Activated T-helper 1 cell treated with anti-CD3 and anti-CD28 coated beads, Interleukin-12 subunit alpha, Interleukin-12 subunit beta, Interleukin-2, Interleukin-4 antibody, amounts not matched to agents 30 ng/mL and 10 ng/mL and 1 ng/mL, durations not matched to agents 14 hours and 24 hours and 36 hours (primary cell): Measurements from ENCODE around the gene NXPH4. TPM values are rescaled to one million over a fixed set of nuclear protein-coding genes. Genes with fewer than 3 reads are reported as not detected.

ENCODE experiments used
- DNase-seq: peaks from one replicate; pipeline ENCODE4 v3.0.0; 2021; ENCODE audit warnings: low spot score
- H3K27ac Mint-ChIP-seq: one replicate; pipeline ENCODE4 v1.8.0; 2021; ENCODE audit warnings: mild to moderate bottlenecking, mixed read lengths
- H3K27me3 Mint-ChIP-seq: one replicate; pipeline ENCODE4 v1.8.0; 2022; ENCODE audit warnings: mild to moderate bottlenecking, moderate library complexity, mixed read lengths; ENCODE audit not compliant: insufficient read depth
- H3K36me3 Mint-ChIP-seq: one replicate; pipeline ENCODE4 v1.8.0; 2021; ENCODE audit warnings: low read depth, mixed read lengths
- H3K4me1 Mint-ChIP-seq: one replicate; pipeline ENCODE4 v1.8.0; 2021; ENCODE audit warnings: low read depth, mixed read lengths
- H3K4me3 Mint-ChIP-seq: one replicate; pipeline ENCODE4 v1.8.0; 2021; ENCODE audit warnings: mild to moderate bottlenecking, moderate library complexity, mixed read lengths
- H3K9me3 Mint-ChIP-seq: one replicate; pipeline ENCODE4 v1.8.0; 2021; ENCODE audit warnings: mixed read lengths
- intact Hi-C: fragments of 100-400 bp; cut with micrococcal nuclease; formaldehyde crosslinking; loops from one replicate; pipeline ENCODE4 v1.15.1; 2024
- total RNA-seq: library from RNA; stranded (reverse); gene quantifications from 2 replicates; pipeline ENCODE4 v1.2.3, GENCODE V29; 2022

NXPH4 gene
- total RNA-seq, 1 donor from 2014 or later = 0.36 TPM

DNA sequence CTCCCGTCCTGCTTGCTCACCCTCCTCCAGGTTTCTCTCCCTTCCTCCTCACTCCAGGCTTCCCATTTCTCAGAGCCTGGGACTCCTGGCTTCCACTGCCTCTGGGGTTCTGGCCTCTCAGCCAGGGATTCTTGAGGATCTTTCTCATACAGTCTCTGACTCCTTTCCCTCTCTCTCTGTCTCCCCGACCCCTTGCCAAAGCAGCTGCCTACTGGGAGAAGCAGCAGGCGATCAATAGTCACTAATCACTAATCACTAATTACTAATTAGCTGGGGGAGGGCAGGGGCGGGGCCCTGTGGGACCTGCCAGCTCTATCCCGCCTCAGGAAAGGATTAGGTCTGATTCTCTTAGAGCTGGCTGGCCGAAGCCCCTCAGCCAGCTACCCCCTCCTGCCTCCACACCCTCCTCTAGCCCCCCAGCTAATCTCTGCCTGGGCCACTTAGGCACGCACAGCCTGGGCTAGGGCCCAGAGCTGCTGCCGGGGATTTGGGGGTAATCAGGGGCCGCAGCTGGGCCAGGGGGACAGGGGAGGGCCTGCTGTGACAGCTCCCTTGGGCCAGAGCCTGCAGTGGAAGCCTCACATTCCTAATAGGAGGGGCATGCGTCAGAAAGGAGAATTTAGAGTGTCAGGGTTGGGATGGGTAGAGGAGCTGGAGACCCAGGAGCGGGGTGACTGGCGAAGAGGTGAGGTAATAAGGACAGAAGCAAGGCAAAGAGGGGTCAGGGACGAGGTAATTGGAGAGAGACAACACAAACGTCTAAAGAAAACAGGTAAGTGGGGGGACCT lies 2.8 kb downstream of the NXPH4 start:
- intact Hi-C loops = no loop called here
- Mint-ChIP-seq H3K36me3 (peaks cover 6% of the 10 kb centered on the region), H3K27ac (no peak overlapping the region), H3K9me3 (no peaks in the 10 kb centered on the region), H3K27me3 (peaks cover 83% of the 10 kb centered on the region), H3K4me1 (peaks cover 42% of the 10 kb centered on the region), H3K4me3 (no peak overlapping the region)
- DNase-seq = no peak

DNA sequence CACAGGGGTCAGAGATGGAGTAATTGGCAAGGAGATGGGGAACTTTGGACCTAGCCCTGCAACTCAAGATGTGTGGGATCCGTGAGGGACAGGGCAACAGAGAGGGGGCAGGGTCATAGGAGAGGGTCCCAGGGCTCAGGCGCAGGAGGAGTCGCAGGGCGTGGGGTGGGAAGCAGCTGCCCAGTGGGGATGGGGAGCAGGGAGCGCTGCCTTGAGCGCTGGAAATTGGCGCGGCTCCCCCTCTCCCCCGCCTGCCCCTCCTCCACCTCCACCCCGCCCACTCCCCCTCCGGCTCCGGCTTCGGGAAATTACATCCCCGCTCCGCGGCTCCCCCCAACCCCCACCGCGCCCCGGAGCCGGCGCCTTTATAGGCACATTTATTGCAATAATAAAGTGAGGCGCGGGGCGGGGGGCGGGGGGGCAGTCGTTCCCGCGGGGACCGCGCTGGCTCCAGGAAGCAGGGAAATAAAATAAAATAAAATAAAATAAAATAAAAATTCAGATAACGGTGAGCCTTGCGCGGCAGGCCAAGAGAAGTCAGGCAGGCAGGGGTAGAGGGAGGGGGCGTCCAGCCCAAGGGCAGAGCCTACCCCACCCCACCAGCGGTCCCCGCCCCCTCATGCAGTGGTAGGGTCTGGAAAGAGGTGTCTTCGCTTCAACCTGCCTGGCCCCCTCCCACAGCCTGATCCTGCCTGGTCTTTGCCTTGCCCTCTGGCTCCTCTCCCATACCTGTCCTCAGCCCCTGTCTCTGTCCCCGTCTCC lies 3.6 kb downstream of the NXPH4 start:
- no peaks in the 10 kb centered on the region for H3K9me3 Mint-ChIP-seq
- no peak for DNase-seq
- peaks cover 6% of the 10 kb centered on the region for H3K36me3 Mint-ChIP-seq
- H3K27me3 Mint-ChIP-seq = peaks cover 78% of the 10 kb centered on the region
- H3K4me1 Mint-ChIP-seq = peaks cover 40% of the 10 kb centered on the region
- intact Hi-C loops = no loop called here
- no peak overlapping the region for H3K4me3 Mint-ChIP-seq
- H3K27ac Mint-ChIP-seq = no peak overlapping the region

DNA sequence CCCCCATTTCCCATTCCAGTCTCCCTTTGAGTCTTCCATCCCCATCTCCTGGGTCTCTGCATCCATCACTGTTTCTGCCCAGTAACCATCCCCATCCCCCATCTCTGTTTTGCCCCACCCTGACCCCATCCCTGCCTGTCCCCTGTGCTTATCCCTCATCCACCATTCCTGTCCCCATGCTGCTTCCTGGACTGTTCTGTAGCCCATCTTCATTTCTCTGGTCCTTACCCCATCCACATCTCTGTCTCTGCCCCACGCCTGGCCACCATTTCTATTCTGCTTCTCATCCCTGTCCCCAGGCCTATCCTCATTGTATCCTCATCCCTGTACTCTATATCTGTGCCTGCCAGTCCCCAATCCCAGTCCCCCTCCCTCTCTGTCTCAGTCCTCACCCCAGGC lies 4.2 kb downstream of the NXPH4 start:
- intact Hi-C loops = no loop called here
- H3K4me1 Mint-ChIP-seq = peaks cover 38% of the 10 kb centered on the region
- peaks cover 76% of the 10 kb centered on the region for H3K27me3 Mint-ChIP-seq
- H3K27ac Mint-ChIP-seq = no peak overlapping the region
- DNase-seq = no peak
- peak overlapping the region; percentile 2 for H3K4me3 Mint-ChIP-seq
- H3K9me3 Mint-ChIP-seq = no peaks in the 10 kb centered on the region
- H3K36me3 Mint-ChIP-seq = peaks cover 6% of the 10 kb centered on the region

DNA sequence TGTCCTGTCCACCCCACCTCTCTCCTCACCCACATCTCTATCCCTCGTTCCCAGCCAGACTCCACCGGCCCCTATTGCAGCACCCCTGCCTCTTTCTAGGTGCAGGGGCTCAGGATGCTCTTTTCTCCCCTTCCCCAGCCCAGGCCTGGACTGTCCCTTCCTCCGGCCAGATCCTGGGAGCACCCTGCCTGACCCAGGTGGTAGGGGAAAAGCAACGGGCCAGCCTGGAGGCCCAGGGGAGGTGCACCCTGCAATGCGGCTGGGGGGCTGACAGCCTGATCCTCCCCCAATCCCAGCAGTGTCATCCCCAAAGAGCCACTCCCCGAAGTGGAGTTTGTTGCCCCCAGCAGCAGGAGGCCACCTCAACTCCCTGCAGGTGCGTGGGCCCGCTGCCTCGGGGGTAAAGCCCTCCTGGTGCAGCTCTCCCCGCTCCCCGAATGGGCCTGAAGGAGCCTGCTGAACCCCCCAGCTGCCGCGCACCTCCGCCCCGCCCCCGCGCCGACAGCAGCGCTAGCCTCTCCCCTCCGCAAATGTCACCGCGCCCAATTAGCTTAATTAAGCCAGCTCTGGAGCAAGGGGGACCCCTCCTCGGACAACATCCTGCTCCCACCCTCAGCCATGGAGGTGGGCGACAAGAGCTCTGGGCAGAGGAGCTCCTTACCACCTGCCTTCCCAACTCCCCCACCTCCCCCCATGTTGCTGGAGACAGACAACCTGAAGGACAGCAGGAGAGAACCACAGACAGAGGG lies 4.7 kb downstream of the NXPH4 start:
- intact Hi-C loops = no loop called here
- Mint-ChIP-seq H3K9me3 (no peaks in the 10 kb centered on the region), H3K4me1 (peaks cover 41% of the 10 kb centered on the region), H3K27me3 (peaks cover 77% of the 10 kb centered on the region), H3K27ac (no peak overlapping the region), H3K4me3 (peak overlapping the region; percentile 2), H3K36me3 (peaks cover 6% of the 10 kb centered on the region)
- DNase-seq = no peak

DNA sequence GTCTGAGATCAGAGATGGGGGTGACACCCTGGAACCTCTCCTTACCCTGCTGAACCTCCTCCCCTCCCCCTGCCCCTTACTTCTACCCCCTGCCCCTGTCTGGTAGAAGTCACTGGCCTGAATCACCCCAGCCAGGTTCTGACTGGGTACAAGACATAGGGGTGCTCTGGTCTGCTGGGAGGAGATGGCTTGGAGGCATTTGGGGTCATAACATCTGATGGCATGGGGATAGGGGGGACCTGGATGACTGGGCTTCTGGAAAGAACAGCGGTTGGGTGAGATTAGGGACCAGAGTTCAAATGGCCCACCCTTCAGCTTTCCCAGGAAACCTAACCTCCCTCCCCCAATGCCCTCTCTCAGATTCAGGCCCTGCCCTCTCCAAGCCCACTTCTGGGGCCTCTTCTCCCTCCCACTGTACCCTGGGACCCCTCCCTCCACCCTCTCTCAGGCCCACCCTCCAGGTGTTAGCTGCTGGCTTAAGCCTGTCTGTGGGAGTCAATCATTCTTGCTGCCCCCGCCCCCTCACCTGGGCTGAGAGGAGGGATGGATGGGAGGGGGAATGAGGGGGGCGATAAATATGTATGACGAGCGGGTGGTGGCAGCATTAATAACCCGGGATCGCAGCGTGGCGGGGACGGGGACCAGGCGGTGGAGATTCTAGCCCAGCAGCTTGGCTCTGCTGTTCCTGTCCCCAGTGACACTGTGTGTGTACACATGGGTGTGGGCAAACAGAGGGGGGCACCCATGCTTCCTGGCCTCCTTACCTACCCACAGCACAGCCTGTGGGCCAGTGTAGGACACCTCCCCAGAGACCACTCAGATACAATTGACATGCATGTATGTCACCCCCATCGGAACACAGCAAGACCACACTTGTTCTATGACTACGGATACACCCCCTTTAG lies 5.9 kb downstream of the NXPH4 start:
- Mint-ChIP-seq H3K9me3 (no peaks in the 10 kb centered on the region), H3K27ac (no peak overlapping the region), H3K4me1 (peaks cover 46% of the 10 kb centered on the region), H3K36me3 (peaks cover 4% of the 10 kb centered on the region), H3K4me3 (no peak overlapping the region), H3K27me3 (peaks cover 82% of the 10 kb centered on the region)
- intact Hi-C loops = no loop called here
- DNase-seq = no peak

DNA sequence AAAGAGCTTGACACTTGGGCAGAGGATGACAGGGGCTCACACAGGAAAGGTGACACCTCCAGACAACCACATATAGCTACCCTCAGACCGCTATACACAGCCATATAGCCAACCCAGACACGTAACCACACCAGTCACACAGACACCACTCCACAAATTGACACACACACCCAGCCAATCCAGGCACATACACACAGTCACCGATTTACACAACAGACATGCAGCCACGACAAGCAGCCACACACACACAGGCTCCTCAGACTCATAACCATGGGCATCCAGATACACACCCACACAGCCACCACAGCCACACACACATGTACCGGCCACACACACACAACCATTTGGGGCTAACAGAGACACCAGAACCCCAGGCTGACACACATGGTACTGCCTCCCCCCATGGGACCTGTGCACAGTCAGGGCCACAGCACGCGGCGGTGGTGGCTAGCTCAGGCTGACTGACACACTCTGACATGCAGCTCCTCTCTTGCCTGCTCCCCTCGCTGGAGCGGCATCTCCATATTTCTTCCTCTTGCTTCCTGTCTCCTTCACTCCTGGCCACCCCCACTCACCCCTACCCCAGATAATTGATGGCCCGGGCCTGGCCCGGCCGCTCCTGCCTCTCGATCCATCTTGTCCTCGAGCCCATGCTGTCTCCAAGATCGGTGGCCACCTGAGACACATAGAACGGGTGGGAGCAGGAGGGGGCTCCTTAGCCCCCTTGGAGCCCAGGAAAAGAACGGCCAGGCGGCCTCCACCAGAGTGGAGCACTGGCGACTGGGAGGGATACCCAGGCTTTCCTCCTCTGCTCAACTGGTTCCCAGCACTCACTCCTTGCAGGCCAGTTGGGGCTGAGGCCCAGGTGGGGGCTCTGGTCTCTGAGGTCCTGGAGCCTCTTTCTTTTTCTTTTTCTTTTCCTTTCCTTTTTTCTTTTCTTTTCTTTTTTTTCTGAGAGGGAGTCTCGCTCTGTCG lies 6.9 kb downstream of the NXPH4 start:
- intact Hi-C loops = loop anchor here (2.0 kb wide), 1 partner anchor 15 kb away; no protein-coding TSS in a partner anchor
- peaks cover 73% of the 10 kb centered on the region for H3K27me3 Mint-ChIP-seq
- no peaks in the 10 kb centered on the region for H3K9me3 Mint-ChIP-seq
- DNase-seq = no peak
- peaks cover 4% of the 10 kb centered on the region for H3K36me3 Mint-ChIP-seq
- H3K4me3 Mint-ChIP-seq = no peak overlapping the region
- H3K4me1 Mint-ChIP-seq = peaks cover 48% of the 10 kb centered on the region
- no peak overlapping the region for H3K27ac Mint-ChIP-seq

DNA sequence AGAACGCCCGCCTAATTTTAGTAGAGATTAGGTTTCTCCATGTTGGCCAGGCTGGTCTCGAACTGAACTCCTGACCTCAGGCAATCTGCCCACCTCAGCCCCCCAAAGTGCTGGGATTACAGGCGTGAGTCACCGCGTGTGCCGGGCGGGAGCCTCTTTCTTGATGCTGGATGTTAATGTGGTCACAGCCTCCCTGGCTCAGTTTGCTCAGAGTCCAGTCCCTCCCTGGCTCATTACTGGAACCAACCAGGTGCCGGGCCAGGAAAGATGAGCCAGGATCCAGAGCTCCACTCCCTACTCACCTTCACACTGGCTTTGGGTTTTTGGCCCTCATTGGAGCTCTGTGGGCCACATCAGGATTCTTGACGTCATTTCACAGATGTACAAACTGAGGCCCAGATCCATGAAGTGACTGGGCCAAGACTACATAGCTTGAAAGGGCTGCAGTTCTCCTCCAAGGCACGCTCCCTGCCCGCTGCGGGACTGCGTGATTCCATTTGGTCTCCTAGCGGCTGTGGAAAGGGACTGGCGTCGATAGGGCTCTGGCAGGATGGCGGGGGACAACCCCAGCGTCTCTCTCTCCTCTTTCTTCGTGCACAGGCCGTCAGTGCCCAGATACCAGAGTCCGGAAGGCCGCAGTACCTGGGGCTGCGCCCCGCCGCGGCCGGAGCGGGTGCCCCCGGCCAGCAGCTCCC lies 7.8 kb downstream of the NXPH4 start:
- no peak for DNase-seq
- Mint-ChIP-seq H3K4me3 (no peak overlapping the region), H3K9me3 (no peaks in the 10 kb centered on the region), H3K36me3 (peaks cover 4% of the 10 kb centered on the region), H3K4me1 (peaks cover 57% of the 10 kb centered on the region), H3K27ac (no peak overlapping the region), H3K27me3 (peaks cover 63% of the 10 kb centered on the region)
- intact Hi-C loops = loop anchor here (2.0 kb wide), 1 partner anchor 14 kb away; no protein-coding TSS in a partner anchor

DNA sequence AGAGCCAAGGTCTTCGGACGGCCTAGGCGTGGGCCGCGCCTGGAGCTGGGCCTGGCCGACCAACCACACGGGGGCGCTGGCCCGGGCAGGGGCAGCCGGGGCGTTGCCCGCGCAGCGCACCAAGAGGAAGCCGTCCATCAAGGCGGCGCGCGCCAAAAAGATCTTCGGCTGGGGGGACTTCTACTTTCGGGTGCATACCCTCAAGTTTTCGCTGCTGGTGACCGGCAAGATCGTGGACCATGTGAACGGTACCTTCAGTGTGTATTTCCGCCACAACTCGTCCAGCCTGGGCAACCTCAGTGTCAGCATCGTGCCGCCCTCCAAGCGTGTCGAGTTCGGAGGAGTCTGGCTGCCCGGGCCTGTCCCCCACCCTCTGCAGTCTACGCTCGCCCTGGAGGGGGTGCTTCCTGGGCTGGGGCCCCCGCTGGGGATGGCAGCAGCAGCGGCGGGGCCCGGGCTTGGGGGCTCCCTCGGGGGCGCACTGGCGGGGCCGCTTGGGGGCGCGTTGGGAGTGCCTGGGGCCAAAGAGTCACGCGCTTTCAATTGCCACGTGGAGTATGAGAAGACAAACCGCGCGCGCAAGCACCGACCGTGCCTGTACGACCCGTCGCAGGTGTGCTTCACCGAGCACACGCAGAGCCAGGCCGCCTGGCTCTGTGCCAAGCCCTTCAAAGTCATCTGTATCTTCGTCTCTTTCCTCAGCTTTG lies 8.5 kb downstream of the NXPH4 start:
- Mint-ChIP-seq H3K27me3 (peaks cover 58% of the 10 kb centered on the region), H3K4me3 (peak overlapping the region; percentile 19), H3K9me3 (no peaks in the 10 kb centered on the region), H3K36me3 (peaks cover 4% of the 10 kb centered on the region), H3K27ac (peak overlapping the region; percentile 50), H3K4me1 (peaks cover 62% of the 10 kb centered on the region)
- DNase-seq = peak; percentile 53
- intact Hi-C loops = loop anchor here (2.0 to 5.0 kb wide), 2 partner anchors 14 to 138 kb away; partner anchors contain the start of gene NAB2

DNA sequence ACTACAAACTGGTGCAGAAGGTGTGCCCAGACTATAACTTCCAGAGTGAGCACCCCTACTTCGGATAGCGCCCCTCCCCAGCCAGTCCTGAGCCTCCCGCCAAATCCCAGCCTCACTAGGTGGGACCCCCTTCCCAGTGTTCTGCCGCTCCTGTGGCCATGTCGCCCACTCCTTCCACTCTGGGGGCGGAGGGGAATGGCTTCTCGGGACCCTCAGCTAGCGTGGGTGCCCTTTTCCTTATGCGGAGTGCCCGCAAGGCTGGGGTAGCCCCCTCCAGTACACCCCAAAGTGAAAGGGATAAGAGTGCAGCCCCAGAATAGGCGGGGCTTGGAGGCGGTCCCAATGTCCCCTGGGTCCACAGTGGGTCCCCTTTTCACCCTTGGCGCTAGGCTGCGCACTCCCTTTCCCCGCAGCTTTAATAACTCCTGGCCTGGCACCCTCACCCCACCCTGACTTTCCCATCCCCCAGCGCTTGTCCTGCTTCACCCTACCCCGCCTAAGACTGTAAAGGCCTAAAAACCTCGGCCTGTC lies 9.2 kb downstream of the NXPH4 start:
- no peak for DNase-seq
- intact Hi-C loops = loop anchor here (2.0 to 5.0 kb wide), 2 partner anchors 13 to 138 kb away; partner anchors contain the start of gene NAB2
- H3K4me1 Mint-ChIP-seq = peaks cover 66% of the 10 kb centered on the region
- peaks cover 54% of the 10 kb centered on the region for H3K27me3 Mint-ChIP-seq
- peaks cover 9% of the 10 kb centered on the region for H3K36me3 Mint-ChIP-seq
- H3K4me3 Mint-ChIP-seq = peak overlapping the region; percentile 19
- H3K27ac Mint-ChIP-seq = peak overlapping the region; percentile 45
- no peaks in the 10 kb centered on the region for H3K9me3 Mint-ChIP-seq

DNA sequence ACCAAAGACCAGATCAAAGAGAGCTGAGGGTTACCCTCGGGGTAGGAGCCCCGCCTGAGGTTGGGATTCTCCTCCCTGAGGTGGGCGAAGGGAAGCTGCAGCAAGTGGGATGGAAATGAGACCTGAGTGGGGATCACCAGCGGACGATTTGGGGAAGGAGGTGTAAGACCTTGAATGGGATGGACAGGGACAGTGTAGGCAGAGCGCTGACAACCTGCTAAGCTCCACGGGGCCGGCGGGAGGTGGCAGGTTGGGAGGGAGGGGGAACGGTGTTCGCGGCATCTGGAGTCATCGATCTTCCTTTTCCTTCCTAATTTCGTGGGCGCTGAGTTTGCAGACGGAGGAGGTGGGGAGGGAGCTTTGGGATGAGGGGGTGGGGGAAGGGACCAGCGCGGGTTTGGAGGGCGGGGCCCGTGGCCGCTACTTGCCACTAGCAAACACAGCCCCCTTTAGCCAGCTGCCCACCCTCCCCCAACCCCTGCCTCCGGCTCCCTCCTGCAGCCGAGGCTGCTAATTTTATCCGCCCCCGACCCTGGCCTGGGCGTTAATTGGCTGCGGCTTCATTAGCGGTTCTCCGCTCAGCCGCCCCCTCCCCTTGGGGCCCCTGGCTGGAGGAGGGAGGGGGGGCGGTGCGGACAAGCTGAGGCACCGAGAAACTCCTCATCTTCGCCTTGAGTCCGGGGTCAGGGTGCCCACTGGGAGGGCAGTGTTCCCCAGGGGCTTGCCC lies 10.2 kb downstream of the NXPH4 start:
- no peak for DNase-seq
- H3K36me3 Mint-ChIP-seq = peaks cover 9% of the 10 kb centered on the region
- H3K27me3 Mint-ChIP-seq = peaks cover 44% of the 10 kb centered on the region
- peak overlapping the region; percentile 69 for H3K27ac Mint-ChIP-seq
- H3K4me3 Mint-ChIP-seq = peak overlapping the region; percentile 43
- H3K9me3 Mint-ChIP-seq = no peaks in the 10 kb centered on the region
- H3K4me1 Mint-ChIP-seq = peaks cover 64% of the 10 kb centered on the region
- intact Hi-C loops = loop anchor here (5.0 kb wide), 1 partner anchor 139 kb away; the partner anchor contains the start of gene NAB2
